H9 (cell line): ENCODE measurements around the gene SYT11. TPM values are rescaled to one million over a fixed set of nuclear protein-coding genes. Genes with fewer than 3 reads are reported as not detected.

Experiments used
- DNase-seq: peaks from one replicate; pipeline ENCODE4 v3.0.0-alpha.2; 2017
- H2AFZ ChIP-seq: one replicate; pipeline ENCODE4 v1.6.1; 2013; ENCODE audit warnings: mild to moderate bottlenecking, low read length, control low read depth, moderate library complexity
- H2AK5ac ChIP-seq: 2 replicates; pipeline ENCODE4 v1.6.1; 2013; ENCODE audit warnings: low read length, control low read depth, mixed read lengths; ENCODE audit not compliant: insufficient read length
- H2BK120ac ChIP-seq: one replicate; pipeline ENCODE4 v1.6.1; 2013; ENCODE audit warnings: low read depth, mild to moderate bottlenecking, low read length, control low read depth, inconsistent platforms; ENCODE audit not compliant: poor library complexity, severe bottlenecking
- H2BK12ac ChIP-seq: 2 replicates; pipeline ENCODE4 v1.6.1; 2013; ENCODE audit warnings: low read length, control low read depth, mixed read lengths, low read depth; ENCODE audit not compliant: insufficient read length
- H2BK15ac ChIP-seq: 2 replicates; pipeline ENCODE4 v1.6.1; 2013; ENCODE audit warnings: low read depth, low read length, control low read depth
- H2BK20ac ChIP-seq: one replicate; pipeline ENCODE4 v1.6.1; 2013; ENCODE audit warnings: low read depth, mild to moderate bottlenecking, low read length, control low read depth, inconsistent platforms; ENCODE audit not compliant: poor library complexity, severe bottlenecking
- H2BK5ac ChIP-seq: 2 replicates; pipeline ENCODE4 v1.6.1; 2013; ENCODE audit warnings: low read length, control low read depth, mixed read lengths; ENCODE audit not compliant: insufficient read length
- H3K14ac ChIP-seq: 2 replicates; pipeline ENCODE4 v1.6.1; 2013; ENCODE audit warnings: low read length, control low read depth; ENCODE audit not compliant: insufficient read depth
- H3K18ac ChIP-seq: 2 replicates; pipeline ENCODE4 v1.6.1; 2013; ENCODE audit warnings: low read depth, mild to moderate bottlenecking, mixed read lengths, low read length, control low read depth; ENCODE audit not compliant: insufficient read length
- H3K23ac ChIP-seq: 2 replicates; pipeline ENCODE4 v1.6.1; 2013; ENCODE audit warnings: low read length, control low read depth, mixed read lengths, low read depth; ENCODE audit not compliant: insufficient read length
- H3K23me2 ChIP-seq: 2 replicates; pipeline ENCODE4 v1.6.1; 2013; ENCODE audit warnings: low read depth, mild to moderate bottlenecking, mixed read lengths, low read length, control low read depth; ENCODE audit not compliant: insufficient read length, poor library complexity, severe bottlenecking
- H3K27ac ChIP-seq: 2 replicates; pipeline ENCODE4 v1.5.1; 2013; ENCODE audit warnings: low read length, control low read depth, mixed read lengths, low read depth; ENCODE audit not compliant: insufficient read length
- H3K27me3 ChIP-seq: 2 replicates; pipeline ENCODE4 v1.6.1; 2013; ENCODE audit warnings: low read length, control low read depth, inconsistent platforms; ENCODE audit not compliant: insufficient read depth
- H3K4ac ChIP-seq: 2 replicates; pipeline ENCODE4 v1.6.1; 2013; ENCODE audit warnings: low read depth, mild to moderate bottlenecking, control low read depth, inconsistent platforms, low read length, moderate library complexity
- H3K4me1 ChIP-seq: 2 replicates; pipeline ENCODE4 v1.6.1; 2013; ENCODE audit warnings: low read length, control low read depth, inconsistent platforms; ENCODE audit not compliant: insufficient read depth
- H3K4me2 ChIP-seq: 2 replicates; pipeline ENCODE4 v1.6.1; 2013; ENCODE audit warnings: low read length, control low read depth, mixed read lengths; ENCODE audit not compliant: insufficient read length, insufficient read depth
- H3K56ac ChIP-seq: 2 replicates; pipeline ENCODE4 v1.6.1; 2013; ENCODE audit warnings: low read depth, mild to moderate bottlenecking, mixed read lengths, low read length, control low read depth; ENCODE audit not compliant: insufficient read length
- H3K79me1 ChIP-seq: 2 replicates; pipeline ENCODE4 v1.6.1; 2013; ENCODE audit warnings: low read depth, mild to moderate bottlenecking, moderate library complexity, low read length, control low read depth, inconsistent platforms; ENCODE audit not compliant: insufficient read depth, poor library complexity, severe bottlenecking
- H3K79me2 ChIP-seq: 2 replicates; pipeline ENCODE4 v1.6.1; 2013; ENCODE audit warnings: low read length, control low read depth, inconsistent platforms; ENCODE audit not compliant: insufficient read depth
- H3K9ac ChIP-seq: 2 replicates; pipeline ENCODE4 v1.6.1; 2013; ENCODE audit warnings: low read length, control low read depth, mixed read lengths; ENCODE audit not compliant: insufficient read length; ENCODE audit errors: extremely low read depth
- H3K9me3 ChIP-seq: one replicate; pipeline ENCODE4 v1.6.1; 2013; ENCODE audit warnings: low read depth, low read length, inconsistent platforms; ENCODE audit not compliant: control insufficient read depth
- H3T11ph ChIP-seq: one replicate; pipeline ENCODE4 v1.6.1; 2013; ENCODE audit warnings: mild to moderate bottlenecking, low read length, control low read depth, inconsistent platforms
- H4K20me1 ChIP-seq: one replicate; pipeline ENCODE4 v1.6.1; 2013; ENCODE audit not compliant: control insufficient read depth, insufficient read length, insufficient read depth
- H4K5ac ChIP-seq: 2 replicates; pipeline ENCODE4 v1.6.1; 2013; ENCODE audit warnings: low read depth, mild to moderate bottlenecking, mixed read lengths, low read length, control low read depth; ENCODE audit not compliant: insufficient read length
- H4K8ac ChIP-seq: replicated peaks from 2 replicates; pipeline ENCODE4 v1.6.1; 2013; ENCODE audit warnings: low read length, control low read depth, mixed read lengths, low read depth; ENCODE audit not compliant: insufficient read length
- H4K91ac ChIP-seq: 2 replicates; pipeline ENCODE4 v1.6.1; 2013; ENCODE audit warnings: low read depth, mild to moderate bottlenecking, moderate library complexity, mixed read lengths, low read length, control low read depth; ENCODE audit not compliant: insufficient read length
- H3K27ac Mint-ChIP-seq, 3 experiments: 2 replicates in 2 of 3; 3 replicates in 1 of 3; pipeline ENCODE4 v1.8.0; 2020 to 2021; ENCODE audit warnings: mixed read lengths in 3 of 3, mild to moderate bottlenecking in 1 of 3, moderate library complexity in 1 of 3
- H3K27me3 Mint-ChIP-seq: 2 replicates; pipeline ENCODE4 v1.8.0; 2021; ENCODE audit warnings: low read depth, mild to moderate bottlenecking, moderate library complexity, mixed read lengths
- H3K36me3 Mint-ChIP-seq, 3 experiments: 2 replicates in 2 of 3; 3 replicates in 1 of 3; pipeline ENCODE4 v1.8.0; 2020 to 2021; ENCODE audit warnings: low read depth in 3 of 3, mixed read lengths in 3 of 3; ENCODE audit not compliant: insufficient read depth in 1 of 3
- H3K4me1 Mint-ChIP-seq, 2 experiments: 2 replicates each; pipeline ENCODE4 v1.8.0; 2020; ENCODE audit warnings: mixed read lengths in 2 of 2
- H3K4me3 Mint-ChIP-seq, 2 experiments: 2 replicates in 1 of 2; 3 replicates in 1 of 2; pipeline ENCODE4 v1.8.0; 2020 to 2021; ENCODE audit warnings: mild to moderate bottlenecking in 2 of 2, mixed read lengths in 2 of 2, moderate library complexity in 1 of 2
- H3K9me3 Mint-ChIP-seq, 2 experiments: 2 replicates in 1 of 2; 3 replicates in 1 of 2; pipeline ENCODE4 v1.8.0; 2020; ENCODE audit warnings: mild to moderate bottlenecking in 2 of 2, mixed read lengths in 2 of 2, moderate library complexity in 1 of 2
- WGBS: extraction: QIAGEN DNeasy Blood & Tissue Kit; methylation state at CpG from one replicate; pipeline ENCODE4 v1.1.7; 2013; ENCODE audit warnings: missing lambda C conversion rate, low lambda C conversion rate, mixed read lengths; ENCODE audit not compliant: insufficient read length; ENCODE audit errors: extremely low coverage; 5-methylcytosine and 5-hydroxymethylcytosine counted together
- total RNA-seq: library from RNA; stranded (reverse); gene quantifications from 2 replicates; pipeline ENCODE4 v1.2.1, GENCODE V29; 2021
- TF ChIP-seq, protein P1 (sequence below): fragments of 200-600 bp; sonication (generic); conservative IDR thresholded peaks from 3 replicates; pipeline ENCODE4 v1.8.0; 2021; ENCODE audit warnings: antibody characterized with exemption, mild to moderate bottlenecking

SYT11 gene
- total RNA-seq, 1 experiment from 2014 or later: 0.28 TPM

DNA sequence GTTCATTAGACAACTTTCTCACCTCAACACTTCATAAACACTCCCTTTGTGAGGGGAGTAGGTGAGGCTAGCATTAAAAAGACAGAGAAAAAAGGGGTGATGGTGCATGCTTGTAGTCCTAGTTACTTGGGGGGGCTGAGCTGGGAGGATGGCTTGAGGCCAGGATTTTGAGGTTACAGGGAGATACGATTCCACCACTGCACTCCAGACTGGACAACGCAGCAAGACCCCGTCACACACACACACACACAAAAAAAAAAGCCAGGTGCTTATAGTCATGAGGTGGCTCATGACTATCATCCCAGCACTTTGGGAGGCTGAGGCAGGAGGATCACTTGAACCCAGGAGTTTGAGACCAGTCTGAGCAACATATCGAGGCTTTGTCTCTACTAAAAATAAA, 31.9 kb upstream of the SYT11 start:
- no peak overlapping the region for H2BK120ac ChIP-seq
- H3K4me1 Mint-ChIP-seq: no peaks in the 10 kb centered on the region
- H3K23me2 ChIP-seq: no peaks in the 10 kb centered on the region
- H3K27me3 Mint-ChIP-seq: no peaks in the 10 kb centered on the region
- peak overlapping the region in 2 of 3 experiments; percentile 70 to 77; a peak in 2 of 7 replicates for H3K27ac Mint-ChIP-seq
- no peak overlapping the region for H3K23ac ChIP-seq
- H3K56ac ChIP-seq: no peak overlapping the region
- H2BK20ac ChIP-seq: no peak overlapping the region
- H3K9me3 Mint-ChIP-seq: no peaks in the 10 kb centered on the region
- no peaks in the 10 kb centered on the region for H3K79me2 ChIP-seq
- H3K14ac ChIP-seq: no peak overlapping the region
- no peak overlapping the region for H3K4ac ChIP-seq
- no peaks in the 10 kb centered on the region for H3K9me3 ChIP-seq
- H3K36me3 Mint-ChIP-seq: peaks cover 12 to 44% (median 38%) of the 10 kb centered on the region in 3 experiments; a peak in 5 of 7 replicates
- no peak overlapping the region for H3K4me2 ChIP-seq
- no peaks in the 10 kb centered on the region for H4K20me1 ChIP-seq
- DNase-seq: no peak
- H3K18ac ChIP-seq: no peak overlapping the region
- H3K79me1 ChIP-seq: no peaks in the 10 kb centered on the region
- H3K27me3 ChIP-seq: no peaks in the 10 kb centered on the region
- H4K5ac ChIP-seq: no peak overlapping the region
- no peak overlapping the region for H3K4me3 Mint-ChIP-seq
- H3K27ac ChIP-seq: no peak overlapping the region
- H4K8ac ChIP-seq: no peak overlapping the region
- no peak overlapping the region for H3T11ph ChIP-seq
- no peaks in the 10 kb centered on the region for H3K4me1 ChIP-seq
- no peak overlapping the region for H2BK15ac ChIP-seq
- no peak overlapping the region for H2AFZ ChIP-seq
- no peak overlapping the region for H3K9ac ChIP-seq
- no peak overlapping the region for H2AK5ac ChIP-seq
- TF ChIP-seq, protein P1, sequence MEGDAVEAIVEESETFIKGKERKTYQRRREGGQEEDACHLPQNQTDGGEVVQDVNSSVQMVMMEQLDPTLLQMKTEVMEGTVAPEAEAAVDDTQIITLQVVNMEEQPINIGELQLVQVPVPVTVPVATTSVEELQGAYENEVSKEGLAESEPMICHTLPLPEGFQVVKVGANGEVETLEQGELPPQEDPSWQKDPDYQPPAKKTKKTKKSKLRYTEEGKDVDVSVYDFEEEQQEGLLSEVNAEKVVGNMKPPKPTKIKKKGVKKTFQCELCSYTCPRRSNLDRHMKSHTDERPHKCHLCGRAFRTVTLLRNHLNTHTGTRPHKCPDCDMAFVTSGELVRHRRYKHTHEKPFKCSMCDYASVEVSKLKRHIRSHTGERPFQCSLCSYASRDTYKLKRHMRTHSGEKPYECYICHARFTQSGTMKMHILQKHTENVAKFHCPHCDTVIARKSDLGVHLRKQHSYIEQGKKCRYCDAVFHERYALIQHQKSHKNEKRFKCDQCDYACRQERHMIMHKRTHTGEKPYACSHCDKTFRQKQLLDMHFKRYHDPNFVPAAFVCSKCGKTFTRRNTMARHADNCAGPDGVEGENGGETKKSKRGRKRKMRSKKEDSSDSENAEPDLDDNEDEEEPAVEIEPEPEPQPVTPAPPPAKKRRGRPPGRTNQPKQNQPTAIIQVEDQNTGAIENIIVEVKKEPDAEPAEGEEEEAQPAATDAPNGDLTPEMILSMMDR: no peak
- WGBS: no CpG with 5 or more reads among the region's 4 CpGs
- no peak overlapping the region for H4K91ac ChIP-seq
- no peak overlapping the region for H2BK12ac ChIP-seq
- no peak overlapping the region for H2BK5ac ChIP-seq
